Trophoblast cell (in vitro differentiated cells and primary cell): Measurements from ENCODE around the gene CHKB.

Experiments used
- DNase-seq, 2 donors: peaks; one replicate each; pipeline ENCODE4 v3.0.0-alpha.2; 2016
- H2AFZ ChIP-seq: 2 replicates; pipeline ENCODE4 v1.6.1; 2013; ENCODE audit warnings: low read length, moderate library complexity, mild to moderate bottlenecking; ENCODE audit not compliant: insufficient read depth, poor library complexity
- H2AK5ac ChIP-seq: 2 replicates; pipeline ENCODE4 v1.6.1; 2013; ENCODE audit warnings: mild to moderate bottlenecking, low read length
- H2BK120ac ChIP-seq: 2 replicates; pipeline ENCODE4 v1.6.1; 2013; ENCODE audit warnings: low read length, mild to moderate bottlenecking, moderate library complexity; ENCODE audit not compliant: insufficient read depth, poor library complexity
- H2BK12ac ChIP-seq: 2 replicates; pipeline ENCODE4 v1.6.1; 2013; ENCODE audit warnings: mild to moderate bottlenecking, low read length, moderate library complexity
- H2BK5ac ChIP-seq: 2 replicates; pipeline ENCODE4 v1.6.1; 2013; ENCODE audit warnings: low read length, low read depth, moderate library complexity, mild to moderate bottlenecking; ENCODE audit not compliant: poor library complexity
- H3K14ac ChIP-seq: 2 replicates; pipeline ENCODE4 v1.6.1; 2013; ENCODE audit warnings: mild to moderate bottlenecking, low read length
- H3K18ac ChIP-seq: 2 replicates; pipeline ENCODE4 v1.6.1; 2013; ENCODE audit warnings: mild to moderate bottlenecking, low read length
- H3K23ac ChIP-seq: 2 replicates; pipeline ENCODE4 v1.6.1; 2013; ENCODE audit warnings: low read length
- H3K27ac ChIP-seq: 2 replicates; pipeline ENCODE4 v1.5.1; 2013; ENCODE audit warnings: low read depth, mild to moderate bottlenecking, inconsistent platforms, low read length, moderate library complexity
- H3K27me3 ChIP-seq: 2 replicates; pipeline ENCODE4 v1.6.1; 2013; ENCODE audit warnings: inconsistent platforms, mild to moderate bottlenecking, low read length, moderate library complexity; ENCODE audit not compliant: insufficient read depth
- H3K36me3 ChIP-seq, 2 experiments: 1 replicate in 1 of 2; 2 replicates in 1 of 2; pipeline ENCODE4 v1.6.1; 2013; ENCODE audit warnings: low read length in 2 of 2, mild to moderate bottlenecking in 2 of 2, moderate library complexity in 1 of 2; ENCODE audit not compliant: insufficient read depth in 2 of 2, control insufficient read depth in 1 of 2
- H3K4ac ChIP-seq: 2 replicates; pipeline ENCODE4 v1.6.1; 2013; ENCODE audit warnings: low read depth, mild to moderate bottlenecking, low read length, moderate library complexity
- H3K4me1 ChIP-seq, 2 experiments: 1 replicate in 1 of 2; 2 replicates in 1 of 2; pipeline ENCODE4 v1.6.1; 2013; ENCODE audit warnings: low read length in 2 of 2, mild to moderate bottlenecking in 2 of 2, moderate library complexity in 1 of 2; ENCODE audit not compliant: insufficient read depth in 2 of 2, control insufficient read depth in 1 of 2
- H3K4me2 ChIP-seq: 2 replicates; pipeline ENCODE4 v1.6.1; 2013; ENCODE audit warnings: inconsistent platforms, mild to moderate bottlenecking, low read length, moderate library complexity
- H3K4me3 ChIP-seq: 2 replicates; pipeline ENCODE4 v1.5.1; 2013; ENCODE audit warnings: mild to moderate bottlenecking, low read depth, low read length, inconsistent platforms
- H3K79me1 ChIP-seq: one replicate; pipeline ENCODE4 v1.6.1; 2013; ENCODE audit warnings: low read length
- H3K79me2 ChIP-seq: 2 replicates; pipeline ENCODE4 v1.6.1; 2013; ENCODE audit warnings: low read length, mild to moderate bottlenecking; ENCODE audit not compliant: control insufficient read depth, insufficient read depth, poor library complexity
- H3K9ac ChIP-seq: 2 replicates; pipeline ENCODE4 v1.6.1; 2013; ENCODE audit warnings: mild to moderate bottlenecking, low read length
- H3K9me3 ChIP-seq: 2 replicates; pipeline ENCODE4 v1.6.1; 2013; ENCODE audit warnings: low read depth, mild to moderate bottlenecking, control low read depth, inconsistent platforms, low read length; ENCODE audit not compliant: insufficient read depth
- H4K12ac ChIP-seq: 2 replicates; pipeline ENCODE4 v1.6.1; 2013; ENCODE audit warnings: low read depth, mild to moderate bottlenecking, low read length, moderate library complexity
- H4K8ac ChIP-seq: 2 replicates; pipeline ENCODE4 v1.6.1; 2013; ENCODE audit warnings: low read depth, mild to moderate bottlenecking, low read length, moderate library complexity
- H4K91ac ChIP-seq: one replicate; pipeline ENCODE4 v1.6.1; 2013; ENCODE audit warnings: low read depth, mild to moderate bottlenecking, low read length, moderate library complexity
- WGBS: extraction: QIAGEN DNeasy Blood & Tissue Kit; methylation state at CpG from one replicate; pipeline ENCODE4 v1.1.7; 2013; ENCODE audit warnings: missing lambda C conversion rate; ENCODE audit not compliant: insufficient read length, insufficient coverage; ENCODE audit errors: extremely low coverage; 5-methylcytosine and 5-hydroxymethylcytosine counted together

CHKB gene

DNA sequence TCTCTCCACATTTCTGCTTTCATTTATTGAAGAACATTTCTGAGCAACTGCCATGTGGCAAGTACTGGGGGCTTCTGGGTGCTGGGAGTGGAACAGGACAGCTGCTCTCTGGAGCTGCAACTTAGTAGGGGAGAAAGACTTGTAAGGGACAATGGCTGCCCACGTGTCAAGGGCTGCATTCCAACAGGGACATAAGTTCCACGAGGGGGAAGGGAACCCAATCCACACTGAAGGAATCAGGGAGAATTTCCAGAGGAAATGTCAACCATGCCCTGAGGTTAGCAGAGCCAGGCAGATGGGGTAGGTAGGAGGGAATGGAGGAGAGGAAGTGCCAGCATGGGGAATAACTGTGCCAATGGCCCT, 19.7 kb upstream of the CHKB start:
- H3K27me3 ChIP-seq: peaks cover 19% of the 10 kb centered on the region
- no peaks in the 10 kb centered on the region for H3K79me1 ChIP-seq
- no peak overlapping the region for H2BK120ac ChIP-seq
- H3K4ac ChIP-seq: no peak overlapping the region
- H3K23ac ChIP-seq: no peak overlapping the region
- H3K9me3 ChIP-seq: peaks cover 1% of the 10 kb centered on the region
- H3K14ac ChIP-seq: no peak overlapping the region
- H3K27ac ChIP-seq: no peak overlapping the region
- no peak overlapping the region for H3K18ac ChIP-seq
- H2BK12ac ChIP-seq: no peak overlapping the region
- H4K8ac ChIP-seq: no peak overlapping the region
- H3K79me2 ChIP-seq: no peaks in the 10 kb centered on the region
- H2BK5ac ChIP-seq: no peak overlapping the region
- no peak overlapping the region for H2AK5ac ChIP-seq
- no peak overlapping the region for H3K9ac ChIP-seq
- WGBS: no CpG with 5 or more reads among the region's 2 CpGs
- H3K4me2 ChIP-seq: no peak overlapping the region
- H3K4me1 ChIP-seq: peaks cover 3 to 4% of the 10 kb centered on the region in 2 experiments
- H4K12ac ChIP-seq: no peak overlapping the region
- no peak overlapping the region for H3K4me3 ChIP-seq
- H4K91ac ChIP-seq: no peak overlapping the region
- no peak overlapping the region for H2AFZ ChIP-seq
- H3K36me3 ChIP-seq: no peaks in the 10 kb centered on the region
- no peak for DNase-seq

DNA sequence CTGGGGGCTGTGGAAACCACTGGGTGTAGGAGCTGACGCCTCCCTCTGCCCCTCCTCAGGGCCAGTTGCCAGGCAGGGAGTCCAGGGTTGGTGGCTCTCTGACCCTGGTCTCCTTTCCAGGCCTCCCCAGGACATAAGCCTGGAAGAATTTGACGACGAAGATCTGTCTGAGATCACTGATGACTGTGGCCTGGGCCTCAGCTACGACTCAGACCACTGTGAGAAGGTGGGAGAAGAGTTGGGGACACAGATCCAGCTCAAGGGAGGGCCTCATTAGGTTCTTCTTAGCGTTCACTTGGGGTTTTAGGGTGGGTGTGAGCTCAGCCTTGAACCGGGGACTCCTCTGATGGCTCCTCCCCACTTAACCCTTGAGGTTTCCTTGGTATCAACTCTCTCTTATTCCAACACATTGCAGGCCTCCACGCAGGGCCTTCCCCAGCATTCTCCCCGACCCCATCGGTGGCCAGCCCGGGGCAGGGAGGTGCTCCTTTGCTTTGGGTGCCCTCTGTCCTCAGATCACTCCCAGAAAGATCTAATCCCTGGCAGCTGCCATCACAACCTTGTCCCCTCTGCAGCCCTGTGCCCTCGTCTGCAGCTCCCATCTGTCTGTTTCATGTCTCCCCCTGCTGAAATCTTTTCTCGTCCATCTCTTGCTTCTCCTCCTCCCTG, 19.2 kb upstream of the CHKB start:
- no peak overlapping the region for H2AFZ ChIP-seq
- H3K23ac ChIP-seq: no peak overlapping the region
- H3K9me3 ChIP-seq: peaks cover 3% of the 10 kb centered on the region
- no peak overlapping the region for H3K4me3 ChIP-seq
- H3K79me2 ChIP-seq: no peaks in the 10 kb centered on the region
- peaks cover 19% of the 10 kb centered on the region for H3K27me3 ChIP-seq
- peaks cover 0 to 2% of the 10 kb centered on the region in 2 experiments for H3K36me3 ChIP-seq
- no peak overlapping the region for H3K14ac ChIP-seq
- H4K91ac ChIP-seq: no peak overlapping the region
- no CpG with 5 or more reads among the region's 12 CpGs for WGBS
- no peak overlapping the region for H4K12ac ChIP-seq
- no peak overlapping the region for H3K4ac ChIP-seq
- no peak overlapping the region for H3K18ac ChIP-seq
- H2AK5ac ChIP-seq: no peak overlapping the region
- H2BK120ac ChIP-seq: no peak overlapping the region
- H3K79me1 ChIP-seq: no peaks in the 10 kb centered on the region
- no peak overlapping the region for H3K4me2 ChIP-seq
- peak; percentile 31 to 50 for DNase-seq
- H4K8ac ChIP-seq: no peak overlapping the region
- peaks cover 3 to 4% of the 10 kb centered on the region in 2 experiments for H3K4me1 ChIP-seq
- H3K27ac ChIP-seq: no peak overlapping the region
- no peak overlapping the region for H3K9ac ChIP-seq
- no peak overlapping the region for H2BK5ac ChIP-seq
- no peak overlapping the region for H2BK12ac ChIP-seq

DNA sequence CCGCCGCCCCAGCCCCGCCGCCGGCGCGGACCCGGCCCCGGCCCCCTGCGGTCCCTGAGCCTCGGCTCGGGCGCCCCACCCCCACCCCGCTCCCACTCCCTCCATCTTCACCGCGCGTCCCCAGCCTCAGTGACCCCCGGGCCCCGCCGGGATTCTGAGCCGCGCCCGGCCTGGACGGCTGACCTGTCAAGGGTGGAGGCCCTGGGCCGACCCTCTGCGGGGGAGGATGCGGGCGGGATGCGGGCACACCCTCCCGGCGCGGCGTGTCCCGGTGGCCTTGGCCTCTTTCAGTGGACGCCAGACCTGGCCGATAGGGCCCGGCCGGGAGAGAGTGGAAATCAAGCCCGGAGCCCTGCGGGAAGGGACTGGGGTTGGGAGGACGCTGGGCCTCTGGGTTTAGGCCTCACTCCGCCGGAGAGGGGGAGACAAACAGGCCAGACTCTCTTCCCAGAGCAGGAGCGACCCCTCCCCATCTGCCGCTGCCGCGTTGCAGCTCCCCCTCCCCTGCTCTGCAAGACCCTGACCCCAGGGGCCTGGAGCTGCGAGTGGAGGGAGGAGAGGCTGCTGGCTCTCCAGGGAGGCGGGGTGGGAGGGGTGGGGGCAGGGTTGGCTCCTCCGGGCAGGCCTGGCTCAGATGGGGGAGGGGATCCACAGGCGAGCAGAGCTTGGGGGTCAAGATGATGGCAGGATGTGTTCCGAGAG, 18.5 kb upstream of the CHKB start:
- Histone ChIP-seq H4K12ac (no peak overlapping the region), H3K23ac (no peak overlapping the region), H3K4ac (no peak overlapping the region), H3K27me3 (peaks cover 19% of the 10 kb centered on the region), H3K14ac (no peak overlapping the region), H3K9me3 (peaks cover 3% of the 10 kb centered on the region), H3K36me3 (peaks cover 0 to 2% of the 10 kb centered on the region in 2 experiments), H2BK5ac (no peak overlapping the region), H3K9ac (no peak overlapping the region), H3K4me3 (no peak overlapping the region), H3K4me1 (peaks cover 3 to 4% of the 10 kb centered on the region in 2 experiments), H3K4me2 (peak overlapping the region; percentile 32), H3K27ac (no peak overlapping the region), H2BK12ac (no peak overlapping the region), H2AFZ (no peak overlapping the region), H4K91ac (no peak overlapping the region), H2AK5ac (no peak overlapping the region), H3K18ac (no peak overlapping the region), H2BK120ac (no peak overlapping the region), H3K79me1 (no peaks in the 10 kb centered on the region), H3K79me2 (no peaks in the 10 kb centered on the region), H4K8ac (no peak overlapping the region)
- WGBS: no CpG with 5 or more reads among the region's 52 CpGs
- peak; percentile 83 to 90 for DNase-seq

DNA sequence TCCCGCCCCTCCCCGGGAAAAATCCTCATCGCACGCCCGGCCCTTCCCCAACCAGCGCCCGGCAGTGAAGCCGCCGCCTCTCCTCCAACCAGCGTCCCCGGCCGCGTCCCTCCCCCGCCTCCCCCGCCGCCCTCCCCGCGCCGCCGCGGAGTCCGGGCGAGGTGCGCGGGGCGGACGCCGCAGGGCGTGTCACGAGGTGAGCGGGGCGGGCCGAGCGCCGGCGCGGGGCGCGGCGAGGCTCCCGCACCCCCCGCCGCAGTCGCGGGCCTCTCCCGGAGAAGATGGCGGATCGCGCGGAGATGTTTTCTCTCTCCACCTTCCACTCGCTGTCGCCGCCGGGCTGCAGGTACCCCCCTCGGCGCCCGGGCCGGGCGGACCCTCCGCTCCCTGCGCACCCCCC, 17.9 kb upstream of the CHKB start, which contains the start of gene MAPK8IP2:
MAPK8IP2 (plus strand) TSS at position 256 of the 400 bp plus-strand sequence; CDS start at position 282, 26 bp downstream.
- Histone ChIP-seq H3K4me2 (peak within 1 kb of the TSS; percentile 74), H3K18ac (no peak within 1 kb of the TSS), H2AK5ac (no peak within 1 kb of the TSS), H2BK120ac (no peak within 1 kb of the TSS), H2BK12ac (no peak within 1 kb of the TSS), H3K9ac (no peak within 1 kb of the TSS), H3K27ac (no peak within 1 kb of the TSS), H3K23ac (no peak within 1 kb of the TSS), H3K36me3 (peaks cover 0 to 2% of the 10 kb centered on the region in 2 experiments), H2BK5ac (no peak within 1 kb of the TSS), H3K4me3 (peak within 1 kb of the TSS; percentile 1), H3K14ac (no peak within 1 kb of the TSS), H4K12ac (no peak within 1 kb of the TSS), H4K91ac (no peak within 1 kb of the TSS), H3K9me3 (peaks cover 3% of the 10 kb centered on the region), H3K4ac (no peak within 1 kb of the TSS), H3K79me2 (no peaks in the 10 kb centered on the region), H4K8ac (no peak within 1 kb of the TSS), H2AFZ (no peak within 1 kb of the TSS), H3K27me3 (peaks cover 19% of the 10 kb centered on the region), H3K79me1 (no peaks in the 10 kb centered on the region), H3K4me1 (peaks cover 3 to 4% of the 10 kb centered on the region in 2 experiments)
- peak; percentile 30 to 60 for DNase-seq
- WGBS: no CpG with 5 or more reads among the region's 61 CpGs
